Kidney (tissue), 14 donors: Measurements from ENCODE around the gene WDR86. TPM values are rescaled to one million over a fixed set of nuclear protein-coding genes. Genes with fewer than 3 reads are reported as not detected.
A peak's percentile ranks its signal among the peaks of the same experiment; 100 is the strongest.

Source experiments
- DNase-seq, 5 donors: peaks; one replicate each; pipeline ENCODE4 v3.0.0-alpha.2; 2013 to 2020
- FAIRE-seq: peaks from 2 replicates; lab custom pipeline; 2012; peaks lifted over from hg19 to GRCh38; lab: Jason Lieb, UNC
- H3K27ac ChIP-seq, 2 donors: one replicate each; pipeline ENCODE4 v1.7.0; 2013; ENCODE audit warnings: low read depth in 2 of 2, low read length in 2 of 2, inconsistent platforms in 1 of 2
- H3K27me3 ChIP-seq: one replicate; pipeline ENCODE4 v1.7.1; 2013; ENCODE audit warnings: low read length, inconsistent platforms; ENCODE audit not compliant: control insufficient read depth, insufficient read depth
- H3K36me3 ChIP-seq, 3 donors: one replicate each; pipeline versions ENCODE4 v1.7.0 to v1.7.1; 2013; ENCODE audit warnings: low read length in 3 of 3, control low read depth in 1 of 3, inconsistent platforms in 1 of 3; ENCODE audit not compliant: insufficient read depth in 3 of 3, control insufficient read depth in 2 of 3
- H3K4me1 ChIP-seq, 3 donors: one replicate each; pipeline versions ENCODE4 v1.7.0 to v1.7.1; 2013; ENCODE audit warnings: low read length in 3 of 3, inconsistent platforms in 1 of 3, low read depth in 1 of 3; ENCODE audit not compliant: control insufficient read depth in 2 of 3, insufficient read depth in 2 of 3
- H3K4me3 ChIP-seq, 3 donors: one replicate each; pipeline versions ENCODE4 v1.7.0 to v1.8.1; 2013; ENCODE audit warnings: low read length in 3 of 3, control low read depth in 1 of 3, inconsistent platforms in 1 of 3
- H3K9ac ChIP-seq, 3 donors: one replicate each; pipeline versions ENCODE4 v1.7.0 to v1.7.1; 2013; ENCODE audit warnings: low read length in 3 of 3, control low read depth in 1 of 3, inconsistent platforms in 1 of 3
- H3K9me3 ChIP-seq, 3 donors: one replicate each; pipeline versions ENCODE4 v1.7.0 to v1.7.1; 2013; ENCODE audit warnings: low read length in 3 of 3, control low read depth in 1 of 3, inconsistent platforms in 1 of 3; ENCODE audit not compliant: control insufficient read depth in 2 of 3, insufficient read depth in 1 of 3
- intact Hi-C: fragments of 100-400 bp; cut with DNase I; formaldehyde crosslinking; loops from one replicate; pipeline ENCODE4 v1.11.1; 2022
- polyA plus RNA-seq: library from polyadenylated mRNA; stranded (reverse); fragments of 350-450 nt; fragmentation: Illumina TruSeq; extraction: RNeasy Lipid Tissue Mini Kit (QIAGEN cat#74804); gene quantifications from one replicate; pipeline ENCODE4 v1.2.3, GENCODE V29; 2014; ENCODE audit warnings: low read depth, low replicate concordance; ENCODE audit not compliant: insufficient read depth
- total RNA-seq: library from RNA; stranded (reverse); fragmentation: NEBNext Ultra II Directional; extraction: Animal tissue kit (Norgen Biotek cat#: 25700); gene quantifications from one replicate; pipeline ENCODE4 v1.2.1, GENCODE V29; 2021
- TF ChIP-seq, protein P1 (sequence below): IDR thresholded peaks from 3 replicates; pipeline ENCODE4 v1.5.1; 2012; ENCODE audit warnings: mild to moderate bottlenecking, moderate library complexity, borderline replicate concordance; ENCODE audit not compliant: insufficient read depth; ENCODE audit errors: extremely low read depth
- donor health status: control.
- donor health status: control.
- donor health status: control.
- donor health status: control.
- donor health status: control.
- donor health status: DM: yes; HTN: yes; CAD: no.
- donor health status: Normal renal cell carcinoma (clear cell type).

Gene WDR86
- total and polyA plus RNA-seq, 2 donors from 2014 or later = 1.8 to 5.9 TPM

DNA sequence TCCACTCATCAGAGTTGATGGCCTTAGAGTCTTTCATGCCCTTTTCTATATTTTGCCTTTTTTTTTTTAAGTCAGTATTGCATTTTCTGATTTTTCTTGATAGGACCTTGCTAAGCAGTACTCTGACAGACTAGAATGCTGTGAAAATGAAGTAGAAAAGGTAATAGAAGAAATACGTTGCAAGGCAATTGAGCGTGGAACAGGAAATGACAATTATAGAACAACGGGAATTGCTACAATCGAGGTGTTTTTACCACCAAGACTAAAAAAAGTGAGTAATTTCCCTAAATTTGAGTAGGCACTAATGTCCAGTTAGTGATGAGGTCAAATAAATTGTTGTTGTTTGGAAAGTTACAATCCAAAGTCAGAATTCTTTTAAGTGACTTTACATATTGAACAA, 60.9 kb downstream of the WDR86 start:
- Histone ChIP-seq H3K27me3 (no peaks in the 10 kb centered on the region), H3K4me1 (peaks cover 0 to 11% (median 11%) of the 10 kb centered on the region in 3 donors), H3K9ac (peak overlapping the region in 1 of 3 donors; percentile 10), H3K27ac (peak overlapping the region in 1 of 2 donors; percentile 94), H3K36me3 (peaks cover 9 to 31% (median 29%) of the 10 kb centered on the region in 3 donors), H3K9me3 (no peaks in the 10 kb centered on the region), H3K4me3 (no peak overlapping the region)
- intact Hi-C loops = no loop called here
- FAIRE-seq (no peak), DNase-seq (no peak)
- TF ChIP-seq, protein P1, sequence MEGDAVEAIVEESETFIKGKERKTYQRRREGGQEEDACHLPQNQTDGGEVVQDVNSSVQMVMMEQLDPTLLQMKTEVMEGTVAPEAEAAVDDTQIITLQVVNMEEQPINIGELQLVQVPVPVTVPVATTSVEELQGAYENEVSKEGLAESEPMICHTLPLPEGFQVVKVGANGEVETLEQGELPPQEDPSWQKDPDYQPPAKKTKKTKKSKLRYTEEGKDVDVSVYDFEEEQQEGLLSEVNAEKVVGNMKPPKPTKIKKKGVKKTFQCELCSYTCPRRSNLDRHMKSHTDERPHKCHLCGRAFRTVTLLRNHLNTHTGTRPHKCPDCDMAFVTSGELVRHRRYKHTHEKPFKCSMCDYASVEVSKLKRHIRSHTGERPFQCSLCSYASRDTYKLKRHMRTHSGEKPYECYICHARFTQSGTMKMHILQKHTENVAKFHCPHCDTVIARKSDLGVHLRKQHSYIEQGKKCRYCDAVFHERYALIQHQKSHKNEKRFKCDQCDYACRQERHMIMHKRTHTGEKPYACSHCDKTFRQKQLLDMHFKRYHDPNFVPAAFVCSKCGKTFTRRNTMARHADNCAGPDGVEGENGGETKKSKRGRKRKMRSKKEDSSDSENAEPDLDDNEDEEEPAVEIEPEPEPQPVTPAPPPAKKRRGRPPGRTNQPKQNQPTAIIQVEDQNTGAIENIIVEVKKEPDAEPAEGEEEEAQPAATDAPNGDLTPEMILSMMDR = no peak

DNA sequence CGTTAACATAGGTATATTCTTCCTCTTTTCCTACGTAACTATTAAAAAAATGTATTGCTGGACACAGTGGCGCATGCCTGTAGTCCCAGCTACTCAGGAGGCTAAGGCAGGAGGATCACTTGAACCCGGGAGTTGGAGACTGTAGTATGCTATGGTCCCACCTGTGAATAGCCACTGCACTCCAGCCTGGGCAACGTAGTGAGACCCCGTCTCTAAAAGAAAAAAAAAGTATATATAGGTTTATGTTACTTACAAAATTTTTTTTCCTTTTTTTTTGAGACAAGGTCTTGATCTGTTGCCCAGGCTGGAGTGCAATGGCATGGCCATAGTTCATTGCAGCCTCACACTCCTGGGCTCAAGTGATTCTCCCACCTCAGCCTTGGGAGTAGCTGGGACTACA, 62.6 kb downstream of the WDR86 start:
- intact Hi-C loops = no loop called here
- Histone ChIP-seq H3K27me3 (no peaks in the 10 kb centered on the region), H3K27ac (no peak overlapping the region), H3K9me3 (no peaks in the 10 kb centered on the region), H3K36me3 (peaks cover 3 to 20% (median 17%) of the 10 kb centered on the region in 3 donors), H3K9ac (no peak overlapping the region), H3K4me3 (no peak overlapping the region), H3K4me1 (peaks cover 0 to 15% (median 11%) of the 10 kb centered on the region in 3 donors)
- DNase-seq (no peak), FAIRE-seq (no peak)
- TF ChIP-seq, protein P1 = no peak

DNA sequence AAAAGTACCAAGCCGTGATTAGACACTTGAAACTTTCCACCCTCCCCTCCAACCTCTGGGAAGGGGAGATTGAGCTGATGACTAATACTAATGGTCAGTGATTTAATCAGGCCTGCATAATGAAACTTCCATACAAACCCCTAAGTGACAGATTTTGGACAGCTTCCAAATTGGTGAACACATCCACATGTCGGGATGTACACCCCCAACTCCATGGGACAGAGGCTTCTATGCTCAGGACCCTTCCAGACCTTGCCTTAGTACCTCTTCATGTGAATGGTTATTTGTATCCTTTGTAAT, 63.4 kb downstream of the WDR86 start:
- intact Hi-C loops = no loop called here
- Histone ChIP-seq H3K4me3 (no peak overlapping the region), H3K27me3 (no peaks in the 10 kb centered on the region), H3K9ac (no peak overlapping the region), H3K27ac (peak overlapping the region in 1 of 2 donors; percentile 44), H3K36me3 (peaks cover 3 to 13% (median 12%) of the 10 kb centered on the region in 3 donors), H3K9me3 (no peaks in the 10 kb centered on the region), H3K4me1 (peaks cover 0 to 15% (median 11%) of the 10 kb centered on the region in 3 donors)
- FAIRE-seq (no peak), DNase-seq (no peak)
- TF ChIP-seq, protein P1 = no peak
